Adrenal gland (tissue), 12 donors: Measurements from ENCODE around the gene LAMB4. TPM values are rescaled to one million over a fixed set of nuclear protein-coding genes. Genes with fewer than 3 reads are reported as not detected.
A peak's percentile ranks its signal among the peaks of the same experiment; 100 is the strongest.

ENCODE experiments used
- DNase-seq, 7 donors: peaks; one replicate each; pipeline ENCODE4 v3.0.0-alpha.2; 2019 to 2020
- H3K27ac ChIP-seq, 5 donors: fragments of 200-600 bp; sonication (generic) in 4 of 5; 1 replicate in 3 of 5; 2 replicates in 2 of 5; pipeline versions ENCODE4 v1.5.1 to v1.8.0; 2016 to 2020; ENCODE audit warnings: mild to moderate bottlenecking in 1 of 5
- H3K27me3 ChIP-seq: fragments of 200-600 bp; 2 replicates; pipeline ENCODE4 v1.8.0; 2021
- H3K36me3 ChIP-seq, 2 donors: fragments of 200-600 bp; replicated peaks in 1 of 2; 1 replicate in 1 of 2; 2 replicates in 1 of 2; pipeline versions ENCODE4 v1.5.1 to v1.8.0; 2018 to 2022
- H3K4me1 ChIP-seq, 2 donors: fragments of 200-600 bp; replicated peaks in 1 of 2; 1 replicate in 1 of 2; 2 replicates in 1 of 2; pipeline versions ENCODE4 v1.5.1 to v1.8.0; 2018 to 2021
- H3K4me3 ChIP-seq, 4 donors: fragments of 200-600 bp; sonication (generic) in 3 of 4; one replicate each; pipeline ENCODE4 v1.5.1; 2016 to 2018
- H3K9me3 ChIP-seq, 3 donors: fragments of 200-600 bp; sonication (generic) in 1 of 3; replicated peaks in 1 of 3; 1 replicate in 2 of 3; 2 replicates in 1 of 3; pipeline versions ENCODE4 v1.5.1 to v1.8.0; 2016 to 2021
- POLR2A ChIP-seq, 2 donors: fragments of 450-650 bp; IDR thresholded peaks; one replicate each; pipeline ENCODE4 v1.6.1; 2017; ENCODE audit warnings: antibody characterized with exemption in 2 of 2, mild to moderate bottlenecking in 2 of 2, moderate library complexity in 1 of 2
- WGBS, 4 donors: extraction: QIAGEN DNeasy Blood & Tissue Kit in 2 of 4; methylation state at CpG; one replicate each; pipeline versions ENCODE4 v1.1.5 to v1.1.7; 2013 to 2017; 5-methylcytosine and 5-hydroxymethylcytosine counted together
- intact Hi-C, 2 donors: fragments of 100-400 bp; cut with DNase I; formaldehyde crosslinking; loops; one replicate each; pipeline versions ENCODE4 v1.14.1 to v1.15.0; 2022 to 2023
- polyA plus RNA-seq, 3 donors: library from polyadenylated mRNA; stranded (reverse); fragments of 200-250 nt in 2 of 3; fragments of 350-450 nt in 1 of 3; fragmentation: Illumina TruSeq in 1 of 3; extraction: RNeasy Lipid Tissue Mini Kit (QIAGEN cat#74804) in 1 of 3; gene quantifications; one replicate each; pipeline ENCODE4 v1.2.3, GENCODE V29; 2013 to 2014
- total RNA-seq, 9 donors: library from RNA; depleted of rRNA in 4 of 9; stranded (reverse); fragments of >200 nt in 4 of 9; fragments of 120-200 nt in 1 of 9; fragmentation: NEBNext Ultra II Directional in 1 of 9; extraction: Animal tissue kit (Norgen Biotek cat#: 25700) in 1 of 9; gene quantifications; one replicate each; pipeline versions ENCODE4 v1.1.0 to v1.2.4, GENCODE V29; 2013 to 2023
- TF ChIP-seq, protein P1 (sequence below), 6 experiments: fragments of 450-650 bp in 4 of 6; fragments of 200-600 bp in 2 of 6; sonication (generic) in 1 of 6; IDR thresholded peaks; 1 replicate in 5 of 6; 2 replicates in 1 of 6; pipeline versions ENCODE4 v1.5.1 to v1.8.0; 2016 to 2021; ENCODE audit warnings: antibody characterized with exemption in 6 of 6, mild to moderate bottlenecking in 2 of 6, moderate library complexity in 1 of 6
- donor health status: healthy with polysubstance abuse.
- donor health status: Bipolar disorder and iron deficiency.
- donor health status: DM: yes; HTN: yes; CAD: no.
- donor health status: DM: no; HTN: no; CAD: no.
- donor health status: DM: no; HTN: no; CAD: no.
- donor health status: DM: yes; HTN: yes; CAD: no.

Gene LAMB4
- total and polyA plus RNA-seq, 12 donors, result 0.12 to 1.0 (median 0.27) TPM; not detected in 5

DNA sequence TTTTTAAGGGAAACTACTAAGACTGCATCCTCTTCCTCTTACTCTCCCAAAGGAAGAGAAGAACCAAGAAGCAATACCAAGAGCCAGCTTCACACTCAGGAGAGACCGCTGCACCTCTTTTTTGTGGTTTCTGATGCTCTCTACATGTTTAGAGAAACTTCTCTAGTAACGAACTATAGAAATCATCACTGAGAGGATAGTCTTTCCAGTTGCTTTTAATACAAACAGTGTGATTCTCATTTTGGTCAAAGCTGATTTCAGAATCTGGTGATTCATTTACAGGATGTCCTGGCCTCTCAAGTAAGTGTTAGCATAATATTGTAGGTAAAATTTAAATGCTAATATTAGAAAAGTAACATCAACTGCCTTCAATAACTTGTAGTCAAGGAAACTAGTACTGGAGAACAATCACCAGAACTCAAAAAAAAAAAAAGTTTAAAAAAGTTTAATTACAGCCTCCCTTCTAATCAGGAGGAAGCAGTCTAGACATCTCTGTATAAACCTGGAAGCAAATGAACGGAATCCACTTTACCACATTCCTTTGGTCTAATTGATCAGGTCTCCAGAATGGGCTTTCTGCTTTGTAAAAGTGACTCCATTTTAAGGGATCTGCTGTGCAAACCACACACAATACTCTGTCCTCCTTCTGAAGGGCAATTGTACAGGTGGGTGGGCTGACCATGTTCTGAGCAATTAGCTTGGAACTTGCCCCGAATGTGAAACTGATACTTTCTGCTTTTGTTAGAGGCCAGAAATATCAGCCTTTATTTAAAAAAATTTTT lies 130.2 kb downstream of the LAMB4 start:
- intact Hi-C loops, result loop anchor here in 1 of 2 donors (10.0 kb wide), 2 partner anchors 105 to 145 kb away; partner anchors contain the start of gene DLD
- 80 to 88% (median 82%) methylated on average over 4 of the region's 4 CpGs for WGBS, 4 donors
- Histone ChIP-seq H3K4me3 (no peak overlapping the region), H3K27me3 (peaks cover 8% of the 10 kb centered on the region), H3K36me3 (no peaks in the 10 kb centered on the region), H3K9me3 (no peaks in the 10 kb centered on the region), H3K4me1 (peaks cover 6 to 33% of the 10 kb centered on the region in 2 donors), H3K27ac (peak overlapping the region in 1 of 5 donors; percentile 72)
- TF ChIP-seq POLR2A (IDR thresholded peaks at IDR 0.05), result no peak
- TF ChIP-seq, protein P1, sequence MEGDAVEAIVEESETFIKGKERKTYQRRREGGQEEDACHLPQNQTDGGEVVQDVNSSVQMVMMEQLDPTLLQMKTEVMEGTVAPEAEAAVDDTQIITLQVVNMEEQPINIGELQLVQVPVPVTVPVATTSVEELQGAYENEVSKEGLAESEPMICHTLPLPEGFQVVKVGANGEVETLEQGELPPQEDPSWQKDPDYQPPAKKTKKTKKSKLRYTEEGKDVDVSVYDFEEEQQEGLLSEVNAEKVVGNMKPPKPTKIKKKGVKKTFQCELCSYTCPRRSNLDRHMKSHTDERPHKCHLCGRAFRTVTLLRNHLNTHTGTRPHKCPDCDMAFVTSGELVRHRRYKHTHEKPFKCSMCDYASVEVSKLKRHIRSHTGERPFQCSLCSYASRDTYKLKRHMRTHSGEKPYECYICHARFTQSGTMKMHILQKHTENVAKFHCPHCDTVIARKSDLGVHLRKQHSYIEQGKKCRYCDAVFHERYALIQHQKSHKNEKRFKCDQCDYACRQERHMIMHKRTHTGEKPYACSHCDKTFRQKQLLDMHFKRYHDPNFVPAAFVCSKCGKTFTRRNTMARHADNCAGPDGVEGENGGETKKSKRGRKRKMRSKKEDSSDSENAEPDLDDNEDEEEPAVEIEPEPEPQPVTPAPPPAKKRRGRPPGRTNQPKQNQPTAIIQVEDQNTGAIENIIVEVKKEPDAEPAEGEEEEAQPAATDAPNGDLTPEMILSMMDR (IDR thresholded peaks at IDR 0.05), result no peak
- no peak for DNase-seq

DNA sequence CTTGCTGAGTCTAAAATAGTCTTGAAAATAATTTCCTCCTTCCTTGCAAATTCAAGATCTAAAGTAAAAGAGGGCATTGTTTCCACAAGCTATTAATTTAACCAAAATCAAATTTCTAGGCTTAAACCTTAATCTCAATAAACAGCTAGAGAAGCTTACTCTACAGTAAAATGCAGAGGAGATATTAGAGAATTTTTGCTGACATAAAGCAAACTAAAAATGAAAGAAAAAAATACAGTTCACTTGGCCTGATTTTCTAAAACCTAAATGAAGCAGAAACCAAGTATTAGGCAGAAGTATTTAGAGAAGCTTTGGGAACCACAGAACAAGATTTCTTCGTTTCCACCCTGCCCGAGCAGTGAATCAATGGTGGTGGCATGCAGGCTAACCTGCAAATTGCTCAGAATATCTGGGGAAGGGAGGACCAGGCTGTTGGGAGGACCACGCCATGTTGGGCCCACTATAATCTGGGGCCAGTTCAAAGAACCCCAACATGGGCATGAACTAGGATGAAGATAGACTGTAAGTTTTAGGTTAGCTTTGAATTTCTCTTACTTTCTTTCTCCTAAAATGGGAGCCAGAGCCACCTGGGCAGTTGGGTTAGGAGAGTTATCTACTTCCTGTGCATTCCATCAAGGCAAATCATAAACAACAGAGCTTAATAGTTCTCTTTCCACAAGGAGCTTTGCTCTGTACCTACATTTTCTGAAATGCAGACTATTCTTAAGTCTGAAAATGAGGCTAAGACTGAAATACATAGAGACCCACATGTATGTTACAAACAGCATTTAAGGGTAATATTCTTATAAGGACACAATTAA lies 131.3 kb downstream of the LAMB4 start:
- H3K27me3 ChIP-seq, result peaks cover 8% of the 10 kb centered on the region
- intact Hi-C loops, result loop anchor here in 1 of 2 donors (10.0 kb wide), 1 partner anchor 146 kb away; no protein-coding TSS in a partner anchor
- no peak overlapping the region for H3K4me3 ChIP-seq
- no peaks in the 10 kb centered on the region for H3K9me3 ChIP-seq
- H3K27ac ChIP-seq, result no peak overlapping the region
- WGBS, 4 donors, result 77 to 93% (median 85%) methylated on average over 3 of the region's 3 CpGs
- peaks cover 0 to 1% of the 10 kb centered on the region in 2 donors for H3K36me3 ChIP-seq
- no peak for DNase-seq
- TF ChIP-seq POLR2A (IDR thresholded peaks at IDR 0.05), result no peak
- TF ChIP-seq, protein P1 (IDR thresholded peaks at IDR 0.05), result no peak
- H3K4me1 ChIP-seq, result peaks cover 6 to 33% of the 10 kb centered on the region in 2 donors

- 73 to 86% (median 84%) methylated on average over 2 of the region's 2 CpGs for WGBS, 4 donors
- Histone ChIP-seq H3K27ac (no peak overlapping the region), H3K9me3 (no peaks in the 10 kb centered on the region), H3K4me1 (peaks cover 6 to 31% of the 10 kb centered on the region in 2 donors), H3K27me3 (peaks cover 2% of the 10 kb centered on the region), H3K4me3 (no peak overlapping the region), H3K36me3 (peaks cover 0 to 6% of the 10 kb centered on the region in 2 donors)
- no peak for DNase-seq
- TF ChIP-seq, protein P1 (IDR thresholded peaks at IDR 0.05), result no peak
- TF ChIP-seq POLR2A (IDR thresholded peaks at IDR 0.05), result no peak
- intact Hi-C loops, result loop anchor here in 1 of 2 donors (10.0 kb wide), 1 partner anchor 147 kb away; no protein-coding TSS in a partner anchor
Observed at GRCh38 chr7:107998150-107998549, 132.0 kb downstream of the LAMB4 start.
